ENCODE data around the gene COQ8A.

The COQ8A gene

GRCh38 chr1:226939438-226940028 lies 561 bp upstream of the COQ8A start:
- TF ChIP-seq, protein P1, sequence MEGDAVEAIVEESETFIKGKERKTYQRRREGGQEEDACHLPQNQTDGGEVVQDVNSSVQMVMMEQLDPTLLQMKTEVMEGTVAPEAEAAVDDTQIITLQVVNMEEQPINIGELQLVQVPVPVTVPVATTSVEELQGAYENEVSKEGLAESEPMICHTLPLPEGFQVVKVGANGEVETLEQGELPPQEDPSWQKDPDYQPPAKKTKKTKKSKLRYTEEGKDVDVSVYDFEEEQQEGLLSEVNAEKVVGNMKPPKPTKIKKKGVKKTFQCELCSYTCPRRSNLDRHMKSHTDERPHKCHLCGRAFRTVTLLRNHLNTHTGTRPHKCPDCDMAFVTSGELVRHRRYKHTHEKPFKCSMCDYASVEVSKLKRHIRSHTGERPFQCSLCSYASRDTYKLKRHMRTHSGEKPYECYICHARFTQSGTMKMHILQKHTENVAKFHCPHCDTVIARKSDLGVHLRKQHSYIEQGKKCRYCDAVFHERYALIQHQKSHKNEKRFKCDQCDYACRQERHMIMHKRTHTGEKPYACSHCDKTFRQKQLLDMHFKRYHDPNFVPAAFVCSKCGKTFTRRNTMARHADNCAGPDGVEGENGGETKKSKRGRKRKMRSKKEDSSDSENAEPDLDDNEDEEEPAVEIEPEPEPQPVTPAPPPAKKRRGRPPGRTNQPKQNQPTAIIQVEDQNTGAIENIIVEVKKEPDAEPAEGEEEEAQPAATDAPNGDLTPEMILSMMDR (IDR thresholded peaks at IDR 0.05; ENCODE audit: insufficient read depth, low read depth, low read length, missing control alignments) = no peak
- peak overlapping the region; percentile 88 for H3K4me3 ChIP-seq (ENCODE audit: low read depth, low read length)
- DNase-seq (ENCODE audit: low read depth) = no peak

DNA sequence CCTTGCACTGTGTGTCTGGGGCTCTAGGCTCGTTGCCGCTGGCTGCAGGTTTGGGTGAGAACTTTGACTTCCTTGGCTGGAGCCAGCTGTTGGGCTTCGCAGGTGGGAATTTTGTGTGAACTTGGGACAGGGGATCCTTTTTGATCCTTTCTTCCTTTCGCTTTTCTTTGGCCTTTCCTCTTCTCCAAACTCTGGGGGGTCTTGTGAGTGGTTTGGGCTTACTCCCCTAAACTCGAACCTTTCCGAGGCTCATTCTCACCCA lies 643 bp downstream of the COQ8A start:
- TF ChIP-seq, protein P1 (IDR thresholded peaks at IDR 0.05; ENCODE audit: insufficient read depth, low read depth, low read length, missing control alignments) = no peak
- no peak for DNase-seq (ENCODE audit: low read depth)
- peak overlapping the region; percentile 73 for H3K4me3 ChIP-seq (ENCODE audit: low read depth, low read length)

DNA sequence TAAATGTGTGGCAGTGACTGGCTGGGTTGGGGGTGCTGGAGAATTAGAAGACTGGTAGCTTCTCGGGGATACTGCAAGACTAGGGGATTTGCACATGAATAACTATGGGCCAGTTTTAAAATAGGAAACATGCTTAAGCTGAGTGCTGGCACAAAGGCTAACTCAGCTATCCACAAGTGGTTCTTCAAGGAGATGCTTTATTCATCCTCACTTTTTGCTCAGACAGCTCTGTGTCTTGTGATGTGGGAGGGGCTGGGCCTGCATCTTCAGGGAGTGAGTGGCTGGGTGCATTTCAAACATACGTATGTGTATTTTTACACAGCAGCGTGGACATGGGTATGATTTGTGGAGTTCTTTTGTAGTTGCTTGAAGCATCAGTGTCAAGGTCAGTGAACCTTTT lies 2.3 kb downstream of the COQ8A start:
- H3K4me3 ChIP-seq (ENCODE audit: low read depth, low read length) = no peak overlapping the region
- DNase-seq (ENCODE audit: low read depth) = no peak
- TF ChIP-seq, protein P1 (IDR thresholded peaks at IDR 0.05; ENCODE audit: insufficient read depth, low read depth, low read length, missing control alignments) = no peak

- no peak overlapping the region for H3K4me3 ChIP-seq (ENCODE audit: low read depth, low read length)
- TF ChIP-seq, protein P1 (IDR thresholded peaks at IDR 0.05; ENCODE audit: insufficient read depth, low read depth, low read length, missing control alignments) = no peak
- no peak for DNase-seq (ENCODE audit: low read depth)
Measured at GRCh38 chr1:226943156-226943555, 3.1 kb downstream of the COQ8A start.

GRCh38 chr1:226943927-226944326 lies 3.8 kb downstream of the COQ8A start:
- no peak for DNase-seq (ENCODE audit: low read depth)
- TF ChIP-seq, protein P1 (IDR thresholded peaks at IDR 0.05; ENCODE audit: insufficient read depth, low read depth, low read length, missing control alignments) = no peak
- no peak overlapping the region for H3K4me3 ChIP-seq (ENCODE audit: low read depth, low read length)

GRCh38 chr1:226945106-226945857 lies 5.2 kb downstream of the COQ8A start:
- TF ChIP-seq, protein P1 (IDR thresholded peaks at IDR 0.05; ENCODE audit: insufficient read depth, low read depth, low read length, missing control alignments) = no peak
- no peak overlapping the region for H3K4me3 ChIP-seq (ENCODE audit: low read depth, low read length)

GRCh38 chr1:226945858-226946245 lies 5.8 kb downstream of the COQ8A start:
- H3K4me3 ChIP-seq (ENCODE audit: low read depth, low read length) = no peak overlapping the region
- TF ChIP-seq, protein P1 (IDR thresholded peaks at IDR 0.05; ENCODE audit: insufficient read depth, low read depth, low read length, missing control alignments) = no peak
- no peak for DNase-seq (ENCODE audit: low read depth)

More at GRCh38 chr1:226945106-226945857, 5.2 kb downstream of the COQ8A start:
- DNase-seq (ENCODE audit: low read depth) = no peak

Measured in GM12865 (cell line).